Esophagus (tissue), 2 donors: ENCODE results near the gene BATF. TPM values are rescaled to one million over a fixed set of nuclear protein-coding genes. Genes with fewer than 3 reads are reported as not detected.
A peak's percentile ranks its signal among the peaks of the same experiment; 100 is the strongest.

ENCODE experiments used
- H3K27ac ChIP-seq, 2 donors: one replicate each; pipeline ENCODE4 v1.5.1; 2013; ENCODE audit warnings: low read depth in 2 of 2, mild to moderate bottlenecking in 2 of 2, inconsistent platforms in 1 of 2, low read length in 1 of 2, moderate library complexity in 1 of 2
- H3K27me3 ChIP-seq, 2 donors: one replicate each; pipeline ENCODE4 v1.6.1; 2013; ENCODE audit warnings: low read length in 2 of 2, control low read depth in 1 of 2, mild to moderate bottlenecking in 1 of 2; ENCODE audit not compliant: insufficient read depth in 2 of 2, control insufficient read depth in 1 of 2
- H3K36me3 ChIP-seq, 2 donors: one replicate each; pipeline ENCODE4 v1.6.1; 2013; ENCODE audit warnings: low read length in 1 of 2; ENCODE audit not compliant: control insufficient read depth in 2 of 2, insufficient read depth in 2 of 2
- H3K4me1 ChIP-seq, 2 donors: one replicate each; pipeline ENCODE4 v1.6.1; 2013; ENCODE audit warnings: low read length in 1 of 2; ENCODE audit not compliant: control insufficient read depth in 2 of 2, insufficient read depth in 2 of 2
- H3K4me3 ChIP-seq, 2 donors: one replicate each; pipeline ENCODE4 v1.5.1; 2013; ENCODE audit warnings: low read length in 2 of 2, mild to moderate bottlenecking in 2 of 2, low read depth in 1 of 2, moderate library complexity in 1 of 2
- H3K9me3 ChIP-seq, 2 donors: one replicate each; pipeline ENCODE4 v1.6.1; 2013; ENCODE audit warnings: mild to moderate bottlenecking in 2 of 2, low read depth in 1 of 2, low read length in 1 of 2, moderate library complexity in 1 of 2; ENCODE audit not compliant: control insufficient read depth in 2 of 2, insufficient read depth in 1 of 2
- WGBS, 2 donors: extraction: QIAGEN DNeasy Blood & Tissue Kit; methylation state at CpG; one replicate each; pipeline ENCODE4 v1.1.7; 2013; 5-methylcytosine and 5-hydroxymethylcytosine counted together
- polyA plus RNA-seq, 2 donors: library from polyadenylated mRNA; stranded (reverse); fragments of 200-250 nt; gene quantifications; one replicate each; pipeline ENCODE4 v1.2.3, GENCODE V29; 2013
- donor health status: healthy with polysubstance abuse.
- donor health status: Bipolar disorder and iron deficiency.

The BATF gene
- polyA plus RNA-seq, 2 donors: 1.8 to 2.0 TPM

GRCh38 chr14:75579338-75579864 is 57.1 kb downstream of the BATF start:
- H3K9me3 ChIP-seq: no peaks in the 10 kb centered on the region
- peak overlapping the region; percentile 50 to 62 for H3K4me3 ChIP-seq
- no peaks in the 10 kb centered on the region for H3K27me3 ChIP-seq
- peaks cover 6 to 13% of the 10 kb centered on the region in 2 donors for H3K4me1 ChIP-seq
- H3K36me3 ChIP-seq: no peaks in the 10 kb centered on the region
- peak overlapping the region in 1 of 2 donors; percentile 80 for H3K27ac ChIP-seq
- 82 to 83% methylated on average over 13 of the region's 13 CpGs for WGBS, 2 donors

- H3K27me3 ChIP-seq: no peaks in the 10 kb centered on the region
- no peak overlapping the region for H3K4me3 ChIP-seq
- no peaks in the 10 kb centered on the region for H3K36me3 ChIP-seq
- WGBS, 2 donors: 81 to 92% methylated on average over 3 of the region's 3 CpGs
- no peaks in the 10 kb centered on the region for H3K9me3 ChIP-seq
- no peak overlapping the region for H3K27ac ChIP-seq
- peaks cover 6 to 13% of the 10 kb centered on the region in 2 donors for H3K4me1 ChIP-seq
Measured at GRCh38 chr14:75579882-75580281, 57.6 kb downstream of the BATF start.

GRCh38 chr14:75587388-75587787 is 65.1 kb downstream of the BATF start:
- Histone ChIP-seq H3K4me3 (no peak overlapping the region), H3K27ac (no peak overlapping the region), H3K36me3 (no peaks in the 10 kb centered on the region), H3K4me1 (no peaks in the 10 kb centered on the region), H3K27me3 (no peaks in the 10 kb centered on the region), H3K9me3 (peaks cover 0 to 3% of the 10 kb centered on the region in 2 donors)

GRCh38 chr14:75589931-75590330 is 67.7 kb downstream of the BATF start:
- Histone ChIP-seq H3K36me3 (no peaks in the 10 kb centered on the region), H3K4me3 (no peak overlapping the region), H3K27me3 (no peaks in the 10 kb centered on the region), H3K4me1 (no peaks in the 10 kb centered on the region), H3K27ac (no peak overlapping the region), H3K9me3 (peaks cover 0 to 3% of the 10 kb centered on the region in 2 donors)
- WGBS, 2 donors: 88 to 89% methylated on average over 6 of the region's 6 CpGs

- no peak overlapping the region for H3K4me3 ChIP-seq
- H3K36me3 ChIP-seq: no peaks in the 10 kb centered on the region
- no peak overlapping the region for H3K27ac ChIP-seq
- 93 to 99% methylated on average over 1 of the region's 1 CpG for WGBS, 2 donors
- peaks cover 0 to 3% of the 10 kb centered on the region in 2 donors for H3K9me3 ChIP-seq
- no peaks in the 10 kb centered on the region for H3K27me3 ChIP-seq
- no peaks in the 10 kb centered on the region for H3K4me1 ChIP-seq
Measured at GRCh38 chr14:75591331-75591946, 69.2 kb downstream of the BATF start.

GRCh38 chr14:75591987-75592575 is 69.8 kb downstream of the BATF start:
- no peaks in the 10 kb centered on the region for H3K36me3 ChIP-seq
- H3K4me1 ChIP-seq: no peaks in the 10 kb centered on the region

GRCh38 chr14:75595226-75595625 is 73.0 kb downstream of the BATF start:
- Histone ChIP-seq H3K27me3 (no peaks in the 10 kb centered on the region), H3K4me3 (no peak overlapping the region), H3K36me3 (no peaks in the 10 kb centered on the region), H3K4me1 (no peaks in the 10 kb centered on the region), H3K27ac (no peak overlapping the region), H3K9me3 (peaks cover 0 to 3% of the 10 kb centered on the region in 2 donors)
- 94 to 95% methylated on average over 3 of the region's 3 CpGs for WGBS, 2 donors

More at GRCh38 chr14:75591987-75592575, 69.8 kb downstream of the BATF start:
- H3K27ac ChIP-seq: no peak overlapping the region
- no peak overlapping the region for H3K4me3 ChIP-seq
- no peaks in the 10 kb centered on the region for H3K27me3 ChIP-seq
- peaks cover 0 to 3% of the 10 kb centered on the region in 2 donors for H3K9me3 ChIP-seq

Other genes starting within 250 kb of the BATF start
- gene FOS, start 243.6 kb upstream of the BATF start, polyA plus RNA-seq: 100 to 1,000 TPM in 1 of 2 donors, 10 to 100 TPM in 1; 99.5 to 102 TPM
- gene JDP2, start 94.4 kb upstream of the BATF start, polyA plus RNA-seq: 10 to 100 TPM; 13.4 to 18.4 TPM
- 1 to 10 TPM; 1.2 to 2.2 TPM for gene FLVCR2, start 56.2 kb downstream of the BATF start, polyA plus RNA-seq
- 10 to 100 TPM; 31.0 to 43.5 TPM for gene ERG28, start 138.4 kb downstream of the BATF start, polyA plus RNA-seq
- 10 to 100 TPM; 10.5 to 10.6 TPM for gene TTLL5, start 138.8 kb downstream of the BATF start, polyA plus RNA-seq